Endometrium (tissue), 2 donors: ENCODE results near the gene GSTCD.
A peak's percentile ranks its signal among the peaks of the same experiment; 100 is the strongest.
"Not testable (repeated sequence)": the region's sequence is repeated elsewhere in the genome, so short reads cannot be mapped to it uniquely, and the experiment has no call there.

Experiments used
- FAIRE-seq: peaks from 2 replicates; lab custom pipeline; 2012; peaks lifted over from hg19 to GRCh38; lab: Jason Lieb, UNC
- donor health status: control.
- donor health status: control.

The GSTCD gene

DNA sequence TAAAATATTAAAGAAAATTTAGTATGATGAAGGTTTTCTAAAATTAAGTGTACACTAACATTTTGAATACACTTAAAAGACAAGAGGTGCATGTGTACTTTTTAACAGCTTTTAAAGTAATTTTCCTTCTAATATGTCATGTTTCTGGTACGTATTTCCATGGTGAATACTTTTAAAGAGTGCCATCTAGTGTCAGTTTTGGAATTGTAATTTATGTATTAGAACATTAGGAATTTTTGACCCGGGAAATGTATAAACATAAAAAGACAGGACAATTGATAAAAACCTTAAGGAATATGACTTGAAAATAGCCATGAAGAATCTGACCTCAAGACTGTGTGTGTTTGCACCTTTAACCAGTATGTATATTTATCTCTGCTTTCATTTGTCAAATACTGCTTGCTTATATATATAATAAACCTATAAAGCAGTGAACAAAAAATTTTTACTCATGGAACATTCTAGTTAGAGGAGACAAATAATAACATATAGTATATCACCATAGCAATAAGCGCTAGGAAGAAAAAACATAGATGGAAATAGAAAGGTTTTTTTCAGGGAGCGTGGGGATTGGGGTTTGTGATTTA is 7.2 kb downstream of the GSTCD start:
- peak; percentile 97 for FAIRE-seq

GRCh38 chr4:105719204-105719603 is 10.6 kb downstream of the GSTCD start:
- FAIRE-seq, result no peak

GRCh38 chr4:105725623-105726022 is 17.0 kb downstream of the GSTCD start:
- no peak for FAIRE-seq

- not testable (repeated sequence) for FAIRE-seq
Measured at GRCh38 chr4:105729895-105730294, 21.3 kb downstream of the GSTCD start.

DNA sequence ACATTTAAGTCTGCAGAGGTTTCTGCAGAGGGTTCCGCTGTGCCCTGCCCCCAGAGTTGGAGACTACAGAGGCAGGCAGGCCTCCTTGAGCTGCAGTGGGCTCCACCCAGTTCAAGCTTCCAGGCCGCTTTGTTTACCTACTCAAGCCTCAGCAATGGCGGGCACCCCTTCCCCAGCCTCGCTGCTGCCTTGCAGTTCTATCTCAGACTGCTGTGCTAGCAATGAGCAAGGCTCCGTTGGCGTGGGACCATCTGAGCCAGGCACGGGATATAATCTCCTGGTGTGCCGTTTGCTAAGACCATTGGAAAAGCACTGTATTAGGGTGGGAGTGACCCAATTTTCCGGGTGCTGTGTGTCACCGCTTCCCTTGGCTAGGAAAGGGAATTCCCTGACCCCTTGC is 26.6 kb downstream of the GSTCD start:
- not testable (repeated sequence) for FAIRE-seq

DNA sequence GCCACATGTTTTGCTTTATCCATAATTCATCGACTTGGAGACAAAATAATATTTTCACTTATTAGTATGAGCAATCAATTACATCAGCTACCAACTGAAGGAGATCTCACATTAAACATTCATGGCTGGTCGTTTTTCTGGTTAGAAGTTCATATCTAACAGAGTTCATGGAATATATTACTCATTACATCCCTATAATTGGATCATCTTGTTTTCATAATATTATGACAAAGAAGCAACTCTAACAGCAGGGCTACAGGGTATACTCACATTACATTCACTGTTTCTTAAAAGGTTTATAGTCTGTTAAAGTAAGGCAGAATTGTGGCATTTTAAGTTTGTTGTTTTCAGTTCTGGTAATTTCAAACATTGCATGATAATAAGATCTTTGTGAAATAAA is 33.0 kb downstream of the GSTCD start:
- FAIRE-seq, result no peak

DNA sequence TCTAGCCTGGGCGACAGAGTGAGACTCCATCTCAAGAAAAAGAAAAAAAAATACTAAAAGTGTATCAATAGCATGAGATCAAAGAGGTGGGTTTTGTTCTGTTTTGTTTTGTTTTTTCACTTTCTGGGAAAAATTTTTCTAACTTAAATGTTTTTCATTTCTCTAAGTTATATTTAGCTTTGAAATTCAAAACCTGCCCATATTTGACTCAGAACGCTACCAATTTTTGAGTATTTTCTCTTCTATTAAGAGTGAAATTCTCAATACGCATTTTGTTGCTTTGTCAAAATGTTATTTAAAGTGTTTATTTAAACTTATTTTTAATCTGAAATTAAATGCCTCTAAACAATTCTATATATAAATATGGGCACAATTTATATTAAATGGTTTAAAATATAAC is 39.6 kb downstream of the GSTCD start:
- FAIRE-seq, result no peak

- no peak for FAIRE-seq
Measured at GRCh38 chr4:105751718-105752299, 43.2 kb downstream of the GSTCD start.

- FAIRE-seq, result peak; percentile 23
Measured at GRCh38 chr4:105753361-105753760, 44.8 kb downstream of the GSTCD start.

DNA sequence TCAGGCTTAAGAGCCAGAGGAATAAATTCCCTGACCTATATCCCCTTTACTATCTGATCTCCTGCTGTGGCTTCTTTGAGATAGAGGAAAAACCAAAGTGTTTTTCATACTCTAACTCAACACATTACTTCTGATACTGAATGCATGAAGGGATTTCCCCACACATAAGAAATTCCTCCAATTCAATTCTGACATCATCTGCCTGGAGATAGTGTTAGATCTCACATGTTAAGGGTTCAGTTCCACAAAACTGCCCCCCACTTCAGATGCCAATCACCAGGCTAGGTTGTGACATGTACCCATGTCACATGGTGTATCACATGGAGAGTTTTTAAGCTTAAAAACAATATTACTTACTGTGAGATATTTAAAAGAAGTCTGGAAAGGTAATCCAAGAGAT is 46.8 kb downstream of the GSTCD start:
- FAIRE-seq, result no peak

- FAIRE-seq, result no peak
Measured at GRCh38 chr4:105758958-105759357, 50.4 kb downstream of the GSTCD start.

- no peak for FAIRE-seq
Measured at GRCh38 chr4:105765690-105766407, 57.3 kb downstream of the GSTCD start.

DNA sequence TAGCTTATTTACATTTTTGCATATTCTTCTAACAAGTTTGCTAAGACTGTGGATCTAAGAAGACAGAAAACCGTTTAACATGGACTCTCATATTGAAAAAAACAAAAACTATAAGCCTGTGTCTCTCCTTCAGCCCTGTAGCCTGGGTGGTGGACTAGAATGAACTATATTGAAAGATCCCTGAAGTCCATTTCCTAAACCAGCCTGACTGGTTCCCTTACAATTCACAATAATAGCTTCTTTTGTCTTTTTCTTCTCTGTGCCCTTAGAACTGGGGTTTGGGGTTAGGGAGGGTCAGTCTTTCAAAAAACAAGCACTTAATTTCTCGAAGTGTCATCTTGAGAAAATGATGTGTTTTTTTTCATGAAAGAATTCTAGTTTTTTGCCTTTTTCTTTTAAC is 59.0 kb downstream of the GSTCD start:
- FAIRE-seq, result no peak

GRCh38 chr4:105770524-105770923 is 61.9 kb downstream of the GSTCD start:
- not testable (repeated sequence) for FAIRE-seq

DNA sequence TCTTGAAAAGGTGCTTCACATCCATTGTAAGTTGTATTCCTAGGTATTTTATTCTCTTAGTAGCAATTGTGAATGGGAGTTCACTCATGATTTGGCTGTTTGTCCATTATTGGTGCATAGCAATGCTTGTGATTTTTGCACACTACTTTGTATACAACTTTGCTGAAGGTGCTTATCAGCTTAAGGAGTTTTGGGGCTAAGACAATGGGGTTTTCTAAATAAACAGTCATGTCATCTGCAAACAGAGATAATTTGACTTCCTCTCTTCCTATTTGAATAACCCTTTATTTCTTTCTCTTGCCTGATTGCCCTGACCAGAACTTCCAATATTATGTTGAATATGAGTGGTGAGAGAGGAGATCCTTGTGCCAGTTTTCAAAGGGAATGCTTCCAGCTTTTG is 63.5 kb downstream of the GSTCD start:
- not testable (repeated sequence) for FAIRE-seq

DNA sequence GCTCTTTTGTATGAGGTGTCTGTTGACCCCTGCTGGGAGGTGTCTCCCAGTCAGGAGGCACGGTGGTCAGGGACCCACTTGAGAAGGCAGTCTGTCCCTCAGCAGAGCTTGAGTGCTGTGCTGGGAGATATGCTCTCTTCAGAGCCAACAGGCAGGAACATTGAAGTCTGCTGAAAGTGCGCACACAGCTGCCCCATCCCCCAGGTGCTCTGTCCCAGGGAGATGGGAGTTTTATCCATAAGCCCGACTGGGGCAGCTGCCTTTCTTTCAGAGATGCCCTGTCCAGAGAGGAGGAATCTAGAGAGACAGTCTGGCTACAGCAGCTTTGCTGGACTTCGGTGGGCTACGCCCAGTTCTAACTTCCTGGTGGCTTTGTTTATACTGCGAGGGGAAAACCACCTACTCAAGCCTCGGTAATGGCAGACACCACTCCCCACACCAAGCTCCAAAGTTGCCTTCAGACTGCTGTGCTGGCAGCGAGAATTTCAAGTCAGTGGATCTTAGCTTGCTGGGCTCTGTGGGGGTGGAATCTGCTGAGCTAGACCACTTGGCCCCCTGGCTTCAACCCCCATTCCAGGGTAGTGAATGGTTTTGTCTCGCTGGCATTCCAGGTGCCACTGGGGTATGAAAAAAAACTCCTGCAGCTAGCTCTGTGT is 67.3 kb downstream of the GSTCD start:
- FAIRE-seq, result not testable (repeated sequence)

- no peak for FAIRE-seq
Measured at GRCh38 chr4:105780176-105780575, 71.6 kb downstream of the GSTCD start.

DNA sequence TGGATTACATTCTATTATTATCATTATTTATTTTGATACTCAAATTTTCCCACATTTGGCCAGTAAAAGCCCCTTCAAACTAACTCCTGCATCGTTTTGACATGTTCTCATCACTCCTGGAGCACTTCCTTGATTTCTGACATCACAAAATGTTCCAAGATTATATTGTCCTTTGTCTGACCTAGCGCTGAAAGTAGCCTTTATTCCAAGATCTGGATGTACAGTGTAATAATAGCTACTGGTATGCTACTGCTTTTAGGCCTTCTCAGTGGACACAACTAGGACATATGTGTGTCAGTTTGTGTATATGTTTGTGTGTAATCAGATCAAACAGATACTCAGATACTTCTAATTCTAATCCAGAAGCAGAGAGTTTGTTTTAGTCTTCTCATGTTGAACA is 76.2 kb downstream of the GSTCD start:
- FAIRE-seq, result no peak

DNA sequence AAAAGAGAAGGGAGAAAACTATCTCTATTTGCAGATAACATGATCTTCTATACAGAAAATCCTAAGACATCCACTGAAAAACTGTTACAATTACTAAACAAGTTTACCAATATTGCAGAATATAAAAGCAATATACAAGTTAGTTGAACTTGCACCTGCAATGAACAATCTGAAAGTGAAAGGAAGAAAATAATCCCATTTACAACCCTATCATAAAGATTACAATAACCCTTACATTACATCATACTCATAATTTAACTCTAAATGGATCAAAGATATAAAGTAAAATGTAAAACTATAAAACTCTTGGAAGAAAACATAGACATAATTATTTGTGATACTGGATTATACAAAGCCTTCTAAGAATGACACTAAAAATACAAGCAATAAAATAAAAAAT is 77.2 kb downstream of the GSTCD start:
- FAIRE-seq, result no peak

- FAIRE-seq, result no peak
Measured at GRCh38 chr4:105786748-105787147, 78.2 kb downstream of the GSTCD start.

GRCh38 chr4:105797225-105797624 is 88.6 kb downstream of the GSTCD start:
- FAIRE-seq, result no peak

DNA sequence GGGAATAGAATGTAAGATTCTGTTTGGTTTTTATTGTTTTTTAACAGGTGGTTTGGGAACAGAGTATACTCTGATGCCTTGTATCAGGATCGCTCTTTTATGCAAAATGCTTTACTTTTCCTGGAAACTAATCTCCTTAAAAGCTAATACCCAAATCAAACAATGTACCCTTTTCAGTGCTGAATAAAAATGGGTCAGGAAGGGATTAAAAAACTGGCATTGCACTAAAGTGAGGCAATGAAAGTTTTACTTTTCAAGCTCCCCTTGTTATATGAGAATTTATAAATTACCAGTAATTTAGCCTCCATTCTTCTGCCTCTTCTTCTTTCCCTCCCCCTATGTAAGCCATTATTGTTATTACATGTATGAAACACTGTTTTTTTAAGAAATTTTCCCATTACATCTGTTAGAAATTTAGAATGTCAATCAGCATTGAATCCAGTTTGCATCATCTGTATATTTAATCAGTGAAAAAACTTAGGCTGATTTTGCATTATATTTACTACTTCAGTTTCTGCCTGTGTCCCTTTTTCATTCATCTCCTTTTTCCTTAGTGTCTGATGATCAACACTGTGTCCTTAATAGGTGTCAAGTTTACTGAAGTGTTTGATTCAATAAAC is 97.0 kb downstream of the GSTCD start:
- FAIRE-seq, result no peak

GRCh38 chr4:105807496-105807895 is 98.9 kb downstream of the GSTCD start:
- FAIRE-seq, result no peak
